ACC112 (cell line): ENCODE data around the gene ABHD3.

Source experiments
- H2AFZ ChIP-seq: fragments of 200-600 bp; sonication (generic); one replicate; pipeline ENCODE4 v1.6.0; 2017; ENCODE audit warnings: antibody characterized with exemption, low read length; ENCODE audit not compliant: unreplicated experiment
- H3K27ac ChIP-seq: fragments of 200-600 bp; sonication (generic); 2 replicates; pipeline ENCODE4 v1.5.1; 2014; ENCODE audit warnings: low read depth, mild to moderate bottlenecking, antibody characterized with exemption, low read length, moderate library complexity
- H3K27me3 ChIP-seq: fragments of 200-600 bp; sonication (generic); 2 replicates; pipeline ENCODE4 v1.6.1; 2014; ENCODE audit warnings: mild to moderate bottlenecking, antibody characterized with exemption, low read length, moderate library complexity, mixed read lengths; ENCODE audit not compliant: insufficient read depth
- H3K36me3 ChIP-seq: fragments of 200-600 bp; sonication (generic); 2 replicates; pipeline ENCODE4 v1.6.1; 2016; ENCODE audit warnings: mild to moderate bottlenecking, antibody characterized with exemption, low read length, moderate library complexity, mixed read lengths; ENCODE audit not compliant: insufficient read depth
- H3K4me1 ChIP-seq: fragments of 200-600 bp; sonication (generic); one replicate; pipeline ENCODE4 v1.6.1; 2016; ENCODE audit warnings: low read length, mixed read lengths; ENCODE audit not compliant: insufficient read depth, unreplicated experiment, control insufficient read depth
- H3K4me3 ChIP-seq: fragments of 200-600 bp; sonication (generic); 2 replicates; pipeline ENCODE4 v1.5.1; 2014; ENCODE audit warnings: mild to moderate bottlenecking, low read depth, low read length
- H3K79me2 ChIP-seq: fragments of 200-600 bp; sonication (generic); one replicate; pipeline ENCODE4 v1.6.0; 2016; ENCODE audit warnings: low read length; ENCODE audit not compliant: control insufficient read depth, unreplicated experiment, insufficient read depth

The ABHD3 gene, protein sequence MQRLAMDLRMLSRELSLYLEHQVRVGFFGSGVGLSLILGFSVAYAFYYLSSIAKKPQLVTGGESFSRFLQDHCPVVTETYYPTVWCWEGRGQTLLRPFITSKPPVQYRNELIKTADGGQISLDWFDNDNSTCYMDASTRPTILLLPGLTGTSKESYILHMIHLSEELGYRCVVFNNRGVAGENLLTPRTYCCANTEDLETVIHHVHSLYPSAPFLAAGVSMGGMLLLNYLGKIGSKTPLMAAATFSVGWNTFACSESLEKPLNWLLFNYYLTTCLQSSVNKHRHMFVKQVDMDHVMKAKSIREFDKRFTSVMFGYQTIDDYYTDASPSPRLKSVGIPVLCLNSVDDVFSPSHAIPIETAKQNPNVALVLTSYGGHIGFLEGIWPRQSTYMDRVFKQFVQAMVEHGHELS

DNA sequence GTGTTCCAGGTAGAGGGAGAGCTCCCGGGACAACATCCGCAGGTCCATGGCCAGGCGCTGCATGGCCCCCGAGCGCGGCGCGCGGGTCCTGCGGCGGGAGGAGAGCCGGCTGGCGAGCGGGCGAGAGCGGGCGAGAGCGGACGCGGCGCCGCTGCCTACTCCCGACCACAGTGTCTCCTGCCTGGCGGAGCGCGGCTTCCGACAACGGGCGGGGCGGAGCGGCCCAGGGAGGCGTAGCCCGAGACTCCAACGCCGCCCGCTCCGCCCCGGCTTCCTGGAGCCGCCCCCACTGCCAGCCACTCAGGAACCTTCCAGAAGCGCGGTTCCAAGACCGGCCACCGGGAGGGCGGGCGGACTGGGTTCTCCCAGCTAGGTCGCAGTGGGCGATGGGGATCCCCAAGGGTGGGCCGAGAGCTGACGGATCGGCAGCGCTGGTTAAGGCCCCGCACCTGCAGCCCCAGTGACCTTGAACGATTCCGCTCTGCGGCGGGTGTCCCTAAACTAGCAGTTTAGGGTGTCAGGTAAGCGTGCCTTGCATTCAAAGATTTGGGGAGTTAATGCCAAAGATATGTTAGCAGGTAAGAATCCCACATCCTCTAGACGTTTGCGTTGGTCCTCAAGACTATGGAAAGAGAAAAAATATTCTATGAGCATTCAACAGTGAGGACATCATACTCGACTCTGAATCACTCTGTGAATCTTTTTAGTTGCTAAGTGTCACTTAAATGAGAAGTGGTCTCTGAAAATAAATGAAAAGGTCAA, at the start of gene ABHD3:
Gene ABHD3, minus strand, starts transcription at position 172 of the 762 bp plus-strand sequence. Its CDS starts 109 bp downstream, at position 63.
- H3K27me3 ChIP-seq, result no peaks in the 10 kb centered on the region
- peaks cover 6% of the 10 kb centered on the region for H3K4me1 ChIP-seq
- peak within 1 kb of the TSS; percentile 83 for H3K4me3 ChIP-seq
- H3K79me2 ChIP-seq, result peaks cover 6% of the 10 kb centered on the region
- H2AFZ ChIP-seq, result peak within 1 kb of the TSS; percentile 95
- peak within 1 kb of the TSS; percentile 20 for H3K27ac ChIP-seq
- H3K36me3 ChIP-seq, result no peaks in the 10 kb centered on the region

GRCh38 chr18:21747764-21748693, 43.5 kb upstream of the ABHD3 start:
- H3K36me3 ChIP-seq, result no peaks in the 10 kb centered on the region; the same call in 1 of the 2 replicates
- no peak overlapping the region for H3K4me3 ChIP-seq
- no peak overlapping the region for H3K27ac ChIP-seq
- peaks cover 47% of the 10 kb centered on the region for H3K79me2 ChIP-seq
- H3K27me3 ChIP-seq, result no peaks in the 10 kb centered on the region
- H2AFZ ChIP-seq, result no peak overlapping the region
- peaks cover 15% of the 10 kb centered on the region for H3K4me1 ChIP-seq

DNA sequence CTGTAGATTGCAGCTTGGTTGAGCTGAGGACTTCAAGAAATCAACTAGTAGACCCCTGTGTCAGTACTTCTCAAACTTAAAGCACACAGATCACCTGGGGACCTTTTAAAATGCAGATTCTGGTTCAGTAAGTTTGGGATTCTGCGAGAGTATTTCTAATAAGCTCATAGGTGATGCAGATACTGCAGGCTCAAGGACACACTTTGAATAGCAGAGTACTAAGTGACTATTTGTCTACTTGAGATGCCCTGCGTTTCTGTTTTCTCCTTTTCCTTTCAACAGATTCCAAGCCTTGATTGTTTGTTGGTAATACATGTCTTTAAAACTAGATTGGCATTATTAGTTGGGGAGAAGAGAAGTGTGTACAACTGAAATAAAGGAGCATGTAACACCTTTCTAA, 42.7 kb upstream of the ABHD3 start:
- H2AFZ ChIP-seq, result no peak overlapping the region
- H3K27me3 ChIP-seq, result no peaks in the 10 kb centered on the region
- H3K79me2 ChIP-seq, result peaks cover 54% of the 10 kb centered on the region
- H3K27ac ChIP-seq, result no peak overlapping the region
- peaks cover 21% of the 10 kb centered on the region for H3K4me1 ChIP-seq
- no peak overlapping the region for H3K4me3 ChIP-seq
- no peaks in the 10 kb centered on the region; the same call in 1 of the 2 replicates for H3K36me3 ChIP-seq

- no peak overlapping the region for H3K4me3 ChIP-seq
- no peaks in the 10 kb centered on the region for H3K27me3 ChIP-seq
- H3K36me3 ChIP-seq, result no peaks in the 10 kb centered on the region; the same call in 1 of the 2 replicates
- peaks cover 21% of the 10 kb centered on the region for H3K4me1 ChIP-seq
- no peak overlapping the region for H3K27ac ChIP-seq
- peaks cover 62% of the 10 kb centered on the region for H3K79me2 ChIP-seq
- no peak overlapping the region for H2AFZ ChIP-seq
Observed at GRCh38 chr18:21745231-21745630, 40.7 kb upstream of the ABHD3 start.

- H3K4me1 ChIP-seq, result peaks cover 25% of the 10 kb centered on the region
- no peak overlapping the region for H2AFZ ChIP-seq
- H3K4me3 ChIP-seq, result peak overlapping the region; percentile 99; the same call in 1 of the 2 replicates
- no peaks in the 10 kb centered on the region for H3K36me3 ChIP-seq
- H3K27me3 ChIP-seq, result no peaks in the 10 kb centered on the region
- H3K79me2 ChIP-seq, result peaks cover 55% of the 10 kb centered on the region
- H3K27ac ChIP-seq, result no peak overlapping the region
Observed at GRCh38 chr18:21743166-21743832, 38.7 kb upstream of the ABHD3 start.

DNA sequence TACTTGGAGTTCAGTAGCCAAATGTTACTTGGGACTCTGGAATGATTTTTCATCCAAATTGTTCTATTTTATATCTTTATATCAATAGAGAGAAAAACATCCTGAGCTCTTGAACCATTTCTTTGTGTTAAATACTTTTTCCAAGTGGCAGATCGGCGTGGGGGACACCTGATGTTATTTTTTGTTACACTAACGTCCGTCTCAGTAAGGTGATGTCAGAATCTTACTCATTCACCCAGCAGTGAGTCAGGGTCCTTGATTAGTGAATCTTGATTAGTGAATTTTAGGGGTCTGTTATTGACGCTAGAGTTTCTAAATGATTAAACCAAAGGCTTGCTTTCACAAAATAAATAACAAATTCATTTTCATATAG, 37.7 kb upstream of the ABHD3 start:
- Histone ChIP-seq H2AFZ (no peak overlapping the region), H3K36me3 (no peaks in the 10 kb centered on the region), H3K27ac (no peak overlapping the region), H3K79me2 (peaks cover 54% of the 10 kb centered on the region), H3K27me3 (no peaks in the 10 kb centered on the region), H3K4me3 (peak overlapping the region; percentile 99), H3K4me1 (peaks cover 18% of the 10 kb centered on the region)

- peaks cover 13% of the 10 kb centered on the region for H3K4me1 ChIP-seq
- H2AFZ ChIP-seq, result peak overlapping the region; percentile 99
- H3K79me2 ChIP-seq, result peaks cover 49% of the 10 kb centered on the region
- H3K27me3 ChIP-seq, result no peaks in the 10 kb centered on the region
- peak overlapping the region; percentile 99 for H3K4me3 ChIP-seq
- no peaks in the 10 kb centered on the region for H3K36me3 ChIP-seq
- no peak overlapping the region for H3K27ac ChIP-seq
Observed at GRCh38 chr18:21741562-21742314, 37.2 kb upstream of the ABHD3 start.

DNA sequence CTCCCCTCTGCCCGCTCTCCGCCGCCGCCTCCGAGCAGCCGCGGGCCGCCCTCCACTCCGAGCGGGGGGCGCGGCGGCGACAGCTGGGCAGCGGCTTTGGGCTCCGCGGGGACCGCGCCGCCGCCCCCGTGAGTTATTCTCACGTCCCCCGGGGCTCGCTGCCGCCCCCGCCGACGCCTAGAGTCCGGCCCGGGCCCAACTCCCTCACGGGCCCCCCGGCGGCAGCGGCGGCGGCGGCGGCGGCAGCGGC, 36.7 kb upstream of the ABHD3 start:
- Histone ChIP-seq H3K79me2 (peaks cover 44% of the 10 kb centered on the region), H3K4me1 (peaks cover 13% of the 10 kb centered on the region), H3K4me3 (peak overlapping the region; percentile 99), H3K27ac (peak overlapping the region; percentile 94), H2AFZ (peak overlapping the region; percentile 99), H3K36me3 (no peaks in the 10 kb centered on the region), H3K27me3 (no peaks in the 10 kb centered on the region)

DNA sequence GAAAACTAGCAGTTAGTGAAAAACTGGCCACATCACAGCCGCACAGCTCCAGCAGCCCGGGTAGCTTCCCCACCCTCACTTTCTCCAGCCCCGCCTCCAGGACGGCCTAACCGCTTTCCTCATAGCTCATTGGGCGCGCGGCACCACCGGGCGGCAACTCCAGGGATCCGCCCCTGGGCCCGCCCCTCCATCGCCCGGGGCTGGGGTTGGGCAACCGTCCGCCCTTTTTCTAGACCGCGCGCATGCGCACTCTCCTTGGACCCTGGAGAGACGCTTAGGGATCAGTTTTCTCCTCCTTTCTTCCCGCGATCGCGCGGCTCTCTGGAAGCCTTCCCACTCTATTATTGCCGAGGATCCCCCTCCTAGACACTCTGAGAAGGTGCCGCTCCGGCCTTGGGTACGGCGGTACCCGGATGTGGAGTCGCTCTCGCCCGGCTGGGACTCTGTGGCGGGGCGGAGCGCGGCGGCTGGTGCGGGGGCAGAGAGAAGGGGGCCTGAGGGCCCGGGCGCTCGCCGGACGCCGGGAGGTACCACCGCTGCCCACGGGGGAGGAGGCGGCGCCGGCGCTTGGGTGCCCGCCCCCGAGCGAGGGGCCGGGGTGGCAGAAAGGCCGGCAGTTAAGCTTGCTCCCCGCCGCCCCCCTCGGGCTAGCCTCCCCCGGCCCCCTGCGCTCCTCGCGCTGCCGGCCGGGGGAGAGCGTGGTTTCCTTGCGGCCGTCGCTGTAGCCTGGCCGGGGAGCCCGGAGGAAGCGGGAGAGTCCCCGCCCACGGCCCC, 36.2 kb upstream of the ABHD3 start, which contains the start of gene MIB1:
Gene MIB1, plus strand, starts transcription at position 255 of the 774 bp plus-strand sequence. CDS start 792 bp downstream, outside the sequence.
- peak within 1 kb of the TSS; percentile 99 for H2AFZ ChIP-seq
- peak within 1 kb of the TSS; percentile 94 for H3K27ac ChIP-seq
- no peaks in the 10 kb centered on the region for H3K36me3 ChIP-seq
- peak within 1 kb of the TSS; percentile 99 for H3K4me3 ChIP-seq
- no peaks in the 10 kb centered on the region for H3K27me3 ChIP-seq
- H3K79me2 ChIP-seq, result peaks cover 39% of the 10 kb centered on the region
- peaks cover 13% of the 10 kb centered on the region for H3K4me1 ChIP-seq
